Measurements from ENCODE around the gene STAMBPL1. TPM values are rescaled to one million over a fixed set of nuclear protein-coding genes. Genes with fewer than 3 reads are reported as not detected.

The STAMBPL1 gene
- total and polyA plus RNA-seq, 2 experiments from 2014 or later = 4.5 to 20.0 TPM

GRCh38 chr10:88854684-88855083 is 25.4 kb upstream of the STAMBPL1 start:
- H4K20me1 ChIP-seq (ENCODE audit: insufficient read depth, poor library complexity, severe bottlenecking) = no peaks in the 10 kb centered on the region
- no peaks in the 10 kb centered on the region for H3K9me3 ChIP-seq (ENCODE audit: low read depth)
- no peak overlapping the region for H2AFZ ChIP-seq
- no peaks in the 10 kb centered on the region for H3K79me2 ChIP-seq
- no peak overlapping the region for H3K27ac ChIP-seq
- no peak for DNase-seq (ENCODE audit: low spot score)
- no peaks in the 10 kb centered on the region for H3K27me3 ChIP-seq
- TF ChIP-seq CTCF (IDR thresholded peaks at IDR 0.05; ENCODE audit: poor library complexity) (no peak), EZH2 (IDR thresholded peaks at IDR 0.05; ENCODE audit: borderline replicate concordance) (no peak), EZH2phosphoT487 (IDR thresholded peaks at IDR 0.05; ENCODE audit: low read depth, severe bottlenecking, unreplicated experiment) (no peak)
- 63% methylated on average over 3 of the region's 3 CpGs for WGBS (ENCODE audit: low lambda C conversion rate, missing lambda C conversion rate)
- H3K9me2 ChIP-seq (replicated peaks; ENCODE audit: insufficient read depth) = no peaks in the 10 kb centered on the region
- H3K4me3 ChIP-seq = no peak overlapping the region
- H3K4me1 ChIP-seq (ENCODE audit: insufficient read depth) = peaks cover 15% of the 10 kb centered on the region
- H3K4me2 ChIP-seq = no peak overlapping the region
- no peaks in the 10 kb centered on the region for H3K36me3 ChIP-seq (replicated peaks; ENCODE audit: insufficient read depth, low read depth)

GRCh38 chr10:88857831-88858230 is 22.2 kb upstream of the STAMBPL1 start:
- H3K4me2 ChIP-seq = no peak overlapping the region
- TF ChIP-seq EZH2 (IDR thresholded peaks at IDR 0.05; ENCODE audit: borderline replicate concordance) (no peak), CTCF (IDR thresholded peaks at IDR 0.05; ENCODE audit: poor library complexity) (no peak), EZH2phosphoT487 (IDR thresholded peaks at IDR 0.05; ENCODE audit: low read depth, severe bottlenecking, unreplicated experiment) (no peak)
- H3K27me3 ChIP-seq = peaks cover 3% of the 10 kb centered on the region
- no peaks in the 10 kb centered on the region for H4K20me1 ChIP-seq (ENCODE audit: insufficient read depth, poor library complexity, severe bottlenecking)
- no peaks in the 10 kb centered on the region for H3K9me2 ChIP-seq (replicated peaks; ENCODE audit: insufficient read depth)
- H3K79me2 ChIP-seq = no peaks in the 10 kb centered on the region
- no peaks in the 10 kb centered on the region for H3K36me3 ChIP-seq (replicated peaks; ENCODE audit: insufficient read depth, low read depth)
- H3K27ac ChIP-seq = peak overlapping the region; percentile 45
- DNase-seq (ENCODE audit: low spot score) = no peak
- H3K4me1 ChIP-seq (ENCODE audit: insufficient read depth) = peaks cover 11% of the 10 kb centered on the region
- H2AFZ ChIP-seq = no peak overlapping the region
- no peaks in the 10 kb centered on the region for H3K9me3 ChIP-seq (ENCODE audit: low read depth)
- H3K4me3 ChIP-seq = no peak overlapping the region

- Histone ChIP-seq H3K9me2 (replicated peaks; ENCODE audit: insufficient read depth) (no peaks in the 10 kb centered on the region), H3K9me3 (ENCODE audit: low read depth) (no peaks in the 10 kb centered on the region), H4K20me1 (ENCODE audit: insufficient read depth, poor library complexity, severe bottlenecking) (no peaks in the 10 kb centered on the region), H3K27me3 (peaks cover 3% of the 10 kb centered on the region), H3K36me3 (replicated peaks; ENCODE audit: insufficient read depth, low read depth) (no peaks in the 10 kb centered on the region), H2AFZ (no peak overlapping the region), H3K4me2 (no peak overlapping the region), H3K27ac (peak overlapping the region; percentile 67), H3K4me3 (no peak overlapping the region), H3K4me1 (ENCODE audit: insufficient read depth) (peaks cover 9% of the 10 kb centered on the region), H3K79me2 (no peaks in the 10 kb centered on the region)
- TF ChIP-seq EZH2 (IDR thresholded peaks at IDR 0.05; ENCODE audit: borderline replicate concordance) (no peak), CTCF (IDR thresholded peaks at IDR 0.05; ENCODE audit: poor library complexity) (no peak), EZH2phosphoT487 (IDR thresholded peaks at IDR 0.05; ENCODE audit: low read depth, severe bottlenecking, unreplicated experiment) (no peak)
- peak; percentile 46 for DNase-seq (ENCODE audit: low spot score)
- 31% methylated on average over 2 of the region's 2 CpGs for WGBS (ENCODE audit: low lambda C conversion rate, missing lambda C conversion rate)
Observed at GRCh38 chr10:88858491-88858890, 21.6 kb upstream of the STAMBPL1 start.

- H3K79me2 ChIP-seq = no peaks in the 10 kb centered on the region
Observed at GRCh38 chr10:88861036-88861435, 19.0 kb upstream of the STAMBPL1 start.

More at GRCh38 chr10:88861036-88861435, 19.0 kb upstream of the STAMBPL1 start:
- H3K27me3 ChIP-seq = peaks cover 3% of the 10 kb centered on the region
- H3K9me3 ChIP-seq (ENCODE audit: low read depth) = no peaks in the 10 kb centered on the region
- H3K9me2 ChIP-seq (replicated peaks; ENCODE audit: insufficient read depth) = no peaks in the 10 kb centered on the region
- peak overlapping the region; percentile 6 for H2AFZ ChIP-seq
- no peak overlapping the region for H3K4me2 ChIP-seq
- DNase-seq (ENCODE audit: low spot score) = no peak
- TF ChIP-seq EZH2phosphoT487 (IDR thresholded peaks at IDR 0.05; ENCODE audit: low read depth, severe bottlenecking, unreplicated experiment) = no peak
- TF ChIP-seq EZH2 (IDR thresholded peaks at IDR 0.05; ENCODE audit: borderline replicate concordance) = no peak
- no peak for TF ChIP-seq CTCF (IDR thresholded peaks at IDR 0.05; ENCODE audit: poor library complexity)
- no peak overlapping the region for H3K27ac ChIP-seq
- no peaks in the 10 kb centered on the region for H3K36me3 ChIP-seq (replicated peaks; ENCODE audit: insufficient read depth, low read depth)
- 41% methylated on average over 1 of the region's 1 CpG for WGBS (ENCODE audit: low lambda C conversion rate, missing lambda C conversion rate)
- H3K4me1 ChIP-seq (ENCODE audit: insufficient read depth) = peaks cover 5% of the 10 kb centered on the region
- no peak overlapping the region for H3K4me3 ChIP-seq
- H4K20me1 ChIP-seq (ENCODE audit: insufficient read depth, poor library complexity, severe bottlenecking) = no peaks in the 10 kb centered on the region
